ENCODE data around the gene BBOF1.

The BBOF1 gene

GRCh38 chr14:74089251-74090020 lies 70.3 kb downstream of the BBOF1 start:
- DNase-seq (ENCODE audit: low spot score) = no peak

GRCh38 chr14:74105381-74105780 lies 86.2 kb downstream of the BBOF1 start:
- no peak for DNase-seq (ENCODE audit: low spot score)

GRCh38 chr14:74109369-74109768 lies 90.2 kb downstream of the BBOF1 start:
- no peak for DNase-seq (ENCODE audit: low spot score)

- DNase-seq (ENCODE audit: low spot score) = peak; percentile 56
Measured at GRCh38 chr14:74111395-74112216, 92.5 kb downstream of the BBOF1 start.
